Gastrocnemius medialis (tissue), 4 donors: ENCODE results near the gene PBRM1.

ENCODE experiments used
- POLR2A ChIP-seq, 2 donors: fragments of 450-650 bp; IDR thresholded peaks; one replicate each; pipeline ENCODE4 v1.6.1; 2017; ENCODE audit warnings: antibody characterized with exemption in 2 of 2, mild to moderate bottlenecking in 2 of 2, moderate library complexity in 2 of 2
- TF ChIP-seq, protein P1 (sequence below), 5 experiments: fragments of 450-650 bp in 3 of 5; fragments of 200-600 bp in 2 of 5; sonication (generic) in 2 of 5; IDR thresholded peaks in 4 of 5; conservative IDR thresholded peaks in 1 of 5; 1 replicate in 4 of 5; 2 replicates in 1 of 5; pipeline ENCODE4 v1.5.1; 2016 to 2019; ENCODE audit warnings: antibody characterized with exemption in 5 of 5, mild to moderate bottlenecking in 3 of 5, moderate library complexity in 3 of 5

DNA sequence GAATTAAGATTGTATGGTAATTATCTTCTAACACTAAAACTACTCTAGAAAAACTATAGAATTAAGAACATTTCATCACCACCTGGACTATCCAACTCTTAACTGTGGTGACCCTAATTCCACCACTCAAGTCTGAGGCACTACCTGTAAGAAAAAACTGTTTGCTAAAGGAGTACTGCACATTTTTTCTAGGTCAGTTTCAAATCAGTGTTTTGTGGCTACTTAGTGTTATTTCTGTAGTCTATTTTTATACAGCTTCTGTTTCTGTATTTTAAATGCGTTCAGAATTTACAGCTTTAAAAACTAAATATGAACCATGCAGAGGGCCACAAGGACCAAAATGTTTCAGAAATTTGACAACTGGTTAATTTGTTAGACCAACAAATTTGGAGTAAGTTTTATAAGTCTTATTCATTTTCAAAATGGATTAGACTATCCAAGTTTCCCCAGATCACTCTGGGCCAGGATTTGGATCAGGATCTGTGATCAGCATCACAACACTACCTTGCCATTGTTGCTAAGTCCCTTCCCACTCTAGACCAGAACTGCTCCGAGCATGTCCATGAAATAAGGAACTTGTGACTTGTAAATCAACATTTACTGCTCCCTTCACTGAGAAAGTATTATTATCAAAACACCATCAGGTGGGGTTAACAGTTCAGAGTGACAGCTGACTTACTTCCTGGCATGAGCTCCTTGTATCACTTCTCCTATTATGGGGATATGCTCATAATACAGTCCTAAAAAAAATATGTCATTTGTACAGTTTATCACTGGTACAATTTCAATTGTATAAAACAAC lies 11.3 kb upstream of the PBRM1 start:
- TF ChIP-seq, protein P1, sequence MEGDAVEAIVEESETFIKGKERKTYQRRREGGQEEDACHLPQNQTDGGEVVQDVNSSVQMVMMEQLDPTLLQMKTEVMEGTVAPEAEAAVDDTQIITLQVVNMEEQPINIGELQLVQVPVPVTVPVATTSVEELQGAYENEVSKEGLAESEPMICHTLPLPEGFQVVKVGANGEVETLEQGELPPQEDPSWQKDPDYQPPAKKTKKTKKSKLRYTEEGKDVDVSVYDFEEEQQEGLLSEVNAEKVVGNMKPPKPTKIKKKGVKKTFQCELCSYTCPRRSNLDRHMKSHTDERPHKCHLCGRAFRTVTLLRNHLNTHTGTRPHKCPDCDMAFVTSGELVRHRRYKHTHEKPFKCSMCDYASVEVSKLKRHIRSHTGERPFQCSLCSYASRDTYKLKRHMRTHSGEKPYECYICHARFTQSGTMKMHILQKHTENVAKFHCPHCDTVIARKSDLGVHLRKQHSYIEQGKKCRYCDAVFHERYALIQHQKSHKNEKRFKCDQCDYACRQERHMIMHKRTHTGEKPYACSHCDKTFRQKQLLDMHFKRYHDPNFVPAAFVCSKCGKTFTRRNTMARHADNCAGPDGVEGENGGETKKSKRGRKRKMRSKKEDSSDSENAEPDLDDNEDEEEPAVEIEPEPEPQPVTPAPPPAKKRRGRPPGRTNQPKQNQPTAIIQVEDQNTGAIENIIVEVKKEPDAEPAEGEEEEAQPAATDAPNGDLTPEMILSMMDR (IDR thresholded peaks at IDR 0.05 in 4 of 5, conservative IDR thresholded peaks at IDR 0.05 in 1 of 5) = no peak
- no peak for TF ChIP-seq POLR2A (IDR thresholded peaks at IDR 0.05)
